Neural progenitor cell (in vitro differentiated cells): ENCODE data around the gene NCKAP5. TPM values are rescaled to one million over a fixed set of nuclear protein-coding genes. Genes with fewer than 3 reads are reported as not detected.

Experiments
- DNase-seq: peaks from one replicate; pipeline ENCODE4 v3.0.0-alpha.2; 2016; ENCODE audit warnings: low spot score
- H2AFZ ChIP-seq: fragments of 200-600 bp; sonication (generic); replicated peaks from 2 replicates; pipeline ENCODE4 v1.6.1; 2016; ENCODE audit warnings: antibody characterized with exemption
- H3F3A ChIP-seq: fragments of 200-600 bp; sonication (generic); 2 replicates; pipeline ENCODE4 v1.6.1; 2016; ENCODE audit warnings: antibody characterized with exemption, low read depth
- H3K27ac ChIP-seq: fragments of 200-600 bp; sonication (generic); 2 replicates; pipeline ENCODE4 v1.5.1; 2016; ENCODE audit warnings: mild to moderate bottlenecking
- H3K27me3 ChIP-seq: fragments of 200-600 bp; sonication (generic); 2 replicates; pipeline ENCODE4 v1.6.1; 2016; ENCODE audit warnings: mild to moderate bottlenecking, moderate library complexity
- H3K36me3 ChIP-seq: fragments of 200-600 bp; sonication (generic); 2 replicates; pipeline ENCODE4 v1.5.1; 2016
- H3K4me1 ChIP-seq: fragments of 200-600 bp; sonication (generic); 2 replicates; pipeline ENCODE4 v1.6.1; 2016; ENCODE audit warnings: mixed run types
- H3K4me2 ChIP-seq: fragments of 200-600 bp; sonication (generic); 2 replicates; pipeline ENCODE4 v1.6.1; 2016
- H3K4me3 ChIP-seq: fragments of 200-600 bp; sonication (generic); 2 replicates; pipeline ENCODE4 v1.5.1; 2016
- H3K79me2 ChIP-seq: fragments of 200-600 bp; sonication (generic); 2 replicates; pipeline ENCODE4 v1.6.1; 2016; ENCODE audit warnings: low read depth
- H3K9ac ChIP-seq: fragments of 200-600 bp; sonication (generic); 2 replicates; pipeline ENCODE4 v1.6.1; 2016
- H3K9me3 ChIP-seq: fragments of 200-600 bp; sonication (generic); 2 replicates; pipeline ENCODE4 v1.5.1; 2016; ENCODE audit warnings: low read depth
- H4K20me1 ChIP-seq: fragments of 200-600 bp; sonication (generic); 2 replicates; pipeline ENCODE4 v1.6.1; 2016; ENCODE audit warnings: low read depth
- H3K27ac Mint-ChIP-seq: 3 replicates; pipeline ENCODE4 v1.8.0; 2021; ENCODE audit warnings: mixed read lengths
- H3K27me3 Mint-ChIP-seq: 2 replicates; pipeline ENCODE4 v1.8.0; 2022; ENCODE audit warnings: low read depth, mild to moderate bottlenecking, inconsistent platforms, moderate library complexity, mixed read lengths; ENCODE audit not compliant: insufficient read depth
- H3K36me3 Mint-ChIP-seq: 3 replicates; pipeline ENCODE4 v1.8.0; 2021; ENCODE audit warnings: mixed read lengths
- H3K4me1 Mint-ChIP-seq: 3 replicates; pipeline ENCODE4 v1.8.0; 2021; ENCODE audit warnings: mixed read lengths
- H3K4me3 Mint-ChIP-seq: 3 replicates; pipeline ENCODE4 v1.8.0; 2021; ENCODE audit warnings: mild to moderate bottlenecking, moderate library complexity, mixed read lengths
- H3K9me3 Mint-ChIP-seq: 3 replicates; pipeline ENCODE4 v1.8.0; 2020; ENCODE audit warnings: mixed read lengths
- EZH2 ChIP-seq: fragments of 200-600 bp; sonication (generic); IDR thresholded peaks from 2 replicates; pipeline ENCODE4 v1.6.1; 2017; ENCODE audit warnings: antibody characterized with exemption, mild to moderate bottlenecking, moderate library complexity
- EZH2phosphoT487 ChIP-seq: fragments of 200-600 bp; sonication (generic); IDR thresholded peaks from 2 replicates; pipeline ENCODE4 v1.6.1; 2017; ENCODE audit warnings: antibody characterized with exemption
- total RNA-seq: library from RNA; depleted of rRNA; stranded (reverse); fragments of >200 nt; gene quantifications from 2 replicates; pipeline ENCODE4 v1.2.3, GENCODE V29; 2015; ENCODE audit warnings: low replicate concordance
- TF ChIP-seq, protein P1 (sequence below): fragments of 200-600 bp; sonication (generic); IDR thresholded peaks from 2 replicates; pipeline ENCODE4 v1.5.1; 2017; ENCODE audit warnings: antibody characterized with exemption, mild to moderate bottlenecking

Gene NCKAP5
- total RNA-seq, 1 donor from 2014 or later = 0.47 TPM

DNA sequence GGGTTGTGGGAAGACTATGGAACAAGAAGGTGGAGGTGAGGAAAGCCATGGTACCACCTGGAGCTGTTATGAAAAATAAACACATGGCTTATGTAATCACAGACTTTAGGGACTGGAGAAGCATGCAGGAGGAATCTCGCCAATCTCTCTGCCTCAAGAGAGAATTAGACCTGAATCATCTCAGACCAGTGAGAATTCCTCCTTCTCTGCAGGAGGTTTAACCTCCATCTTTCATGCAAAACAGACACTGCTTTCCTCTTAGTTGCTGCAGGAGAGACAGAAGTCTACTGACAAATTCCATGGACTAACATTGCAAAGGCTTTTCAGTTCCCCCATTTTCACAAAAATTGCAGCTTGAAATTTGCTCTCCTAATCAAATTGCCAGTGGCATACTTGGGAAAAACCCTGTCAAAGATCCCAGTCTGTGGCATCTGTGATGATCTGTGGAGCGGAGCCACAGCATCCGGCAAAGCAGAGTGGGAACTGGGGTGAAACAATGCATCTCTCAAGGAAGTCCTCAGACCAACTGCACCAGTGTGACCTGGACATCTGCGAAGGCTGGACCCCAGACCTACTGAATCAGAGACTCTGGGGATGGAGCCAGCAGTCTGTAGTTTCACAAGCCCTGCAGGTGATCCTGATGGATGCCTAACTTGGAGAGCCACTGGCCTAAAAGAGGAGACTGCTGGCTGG lies 28.6 kb upstream of the NCKAP5 start:
- no peak overlapping the region for H3K9ac ChIP-seq
- no peaks in the 10 kb centered on the region for H4K20me1 ChIP-seq
- Mint-ChIP-seq H3K4me1 (peaks cover 49% of the 10 kb centered on the region), H3K4me3 (no peak overlapping the region), H3K36me3 (no peaks in the 10 kb centered on the region), H3K27ac (peak overlapping the region; percentile 10), H3K27me3 (peaks cover 5% of the 10 kb centered on the region), H3K9me3 (no peaks in the 10 kb centered on the region)
- no peaks in the 10 kb centered on the region for H3K36me3 ChIP-seq
- no peak overlapping the region for H3K4me2 ChIP-seq
- no peak overlapping the region for H3K27ac ChIP-seq
- H2AFZ ChIP-seq = no peak overlapping the region
- TF ChIP-seq, protein P1, sequence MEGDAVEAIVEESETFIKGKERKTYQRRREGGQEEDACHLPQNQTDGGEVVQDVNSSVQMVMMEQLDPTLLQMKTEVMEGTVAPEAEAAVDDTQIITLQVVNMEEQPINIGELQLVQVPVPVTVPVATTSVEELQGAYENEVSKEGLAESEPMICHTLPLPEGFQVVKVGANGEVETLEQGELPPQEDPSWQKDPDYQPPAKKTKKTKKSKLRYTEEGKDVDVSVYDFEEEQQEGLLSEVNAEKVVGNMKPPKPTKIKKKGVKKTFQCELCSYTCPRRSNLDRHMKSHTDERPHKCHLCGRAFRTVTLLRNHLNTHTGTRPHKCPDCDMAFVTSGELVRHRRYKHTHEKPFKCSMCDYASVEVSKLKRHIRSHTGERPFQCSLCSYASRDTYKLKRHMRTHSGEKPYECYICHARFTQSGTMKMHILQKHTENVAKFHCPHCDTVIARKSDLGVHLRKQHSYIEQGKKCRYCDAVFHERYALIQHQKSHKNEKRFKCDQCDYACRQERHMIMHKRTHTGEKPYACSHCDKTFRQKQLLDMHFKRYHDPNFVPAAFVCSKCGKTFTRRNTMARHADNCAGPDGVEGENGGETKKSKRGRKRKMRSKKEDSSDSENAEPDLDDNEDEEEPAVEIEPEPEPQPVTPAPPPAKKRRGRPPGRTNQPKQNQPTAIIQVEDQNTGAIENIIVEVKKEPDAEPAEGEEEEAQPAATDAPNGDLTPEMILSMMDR = no peak
- TF ChIP-seq EZH2 = no peak
- TF ChIP-seq EZH2phosphoT487 = no peak
- H3F3A ChIP-seq = peaks cover 12% of the 10 kb centered on the region
- peaks cover 15% of the 10 kb centered on the region for H3K4me1 ChIP-seq
- DNase-seq = no peak
- H3K27me3 ChIP-seq = no peaks in the 10 kb centered on the region
- H3K9me3 ChIP-seq = no peaks in the 10 kb centered on the region
- H3K4me3 ChIP-seq = no peak overlapping the region
- H3K79me2 ChIP-seq = no peaks in the 10 kb centered on the region

DNA sequence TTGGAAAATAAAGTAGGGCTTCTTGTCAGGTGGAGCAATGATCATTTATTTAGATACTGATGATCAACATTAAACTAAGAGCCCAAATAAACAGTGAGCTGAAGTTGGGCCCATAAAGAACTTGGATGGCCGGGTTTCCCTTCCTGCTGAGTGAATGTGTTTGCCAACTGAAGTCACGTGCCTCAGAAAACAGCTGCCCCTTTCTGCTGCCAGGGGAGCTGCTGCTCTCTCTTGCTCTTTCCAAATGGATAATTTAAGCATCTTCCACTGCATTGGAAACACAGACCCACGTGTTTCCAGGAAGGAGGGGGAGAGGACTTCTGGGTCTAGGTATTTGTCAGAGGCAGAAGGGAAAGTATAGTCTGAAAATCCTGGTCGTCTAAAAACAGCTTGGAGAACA lies 22.9 kb upstream of the NCKAP5 start:
- Histone ChIP-seq H3K79me2 (no peaks in the 10 kb centered on the region), H3F3A (no peaks in the 10 kb centered on the region), H3K9ac (no peak overlapping the region), H4K20me1 (no peaks in the 10 kb centered on the region), H3K4me3 (no peak overlapping the region), H3K27me3 (no peaks in the 10 kb centered on the region), H3K4me2 (no peak overlapping the region), H3K9me3 (no peaks in the 10 kb centered on the region), H2AFZ (no peak overlapping the region), H3K36me3 (no peaks in the 10 kb centered on the region), H3K4me1 (no peaks in the 10 kb centered on the region), H3K27ac (no peak overlapping the region)
- peak overlapping the region; percentile 30 for H3K27ac Mint-ChIP-seq
- DNase-seq = no peak
- H3K4me1 Mint-ChIP-seq = peaks cover 17% of the 10 kb centered on the region
- H3K4me3 Mint-ChIP-seq = no peak overlapping the region
- H3K9me3 Mint-ChIP-seq = no peaks in the 10 kb centered on the region
- no peaks in the 10 kb centered on the region for H3K36me3 Mint-ChIP-seq
- TF ChIP-seq EZH2phosphoT487 (no peak), EZH2 (no peak)
- TF ChIP-seq, protein P1 = no peak
- H3K27me3 Mint-ChIP-seq = peaks cover under 1% of the 10 kb centered on the region

DNA sequence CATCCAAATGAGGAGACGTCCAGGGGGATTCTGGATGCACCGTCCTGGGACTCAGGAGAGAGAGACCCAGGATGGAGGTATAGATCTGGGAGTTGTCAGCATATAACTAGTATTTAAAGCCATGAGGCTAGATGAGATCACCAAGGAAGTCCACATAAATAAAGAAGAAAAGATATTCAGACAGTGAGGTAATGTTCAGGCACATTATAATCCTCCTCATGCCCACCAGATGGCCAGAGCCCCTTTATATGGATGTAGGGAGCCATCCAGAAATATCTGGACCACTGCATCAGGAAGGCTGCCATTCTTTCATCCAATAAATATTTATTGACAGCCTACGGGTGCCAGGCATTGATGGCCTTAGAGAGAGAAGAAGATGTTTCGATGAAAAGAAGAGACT lies 21.2 kb upstream of the NCKAP5 start:
- Mint-ChIP-seq H3K4me1 (peaks cover 16% of the 10 kb centered on the region), H3K4me3 (no peak overlapping the region), H3K27me3 (no peaks in the 10 kb centered on the region), H3K27ac (peak overlapping the region; percentile 2), H3K9me3 (no peaks in the 10 kb centered on the region), H3K36me3 (no peaks in the 10 kb centered on the region)
- no peaks in the 10 kb centered on the region for H3K4me1 ChIP-seq
- no peaks in the 10 kb centered on the region for H3K9me3 ChIP-seq
- TF ChIP-seq, protein P1 = no peak
- TF ChIP-seq EZH2 (no peak), EZH2phosphoT487 (no peak)
- no peaks in the 10 kb centered on the region for H3F3A ChIP-seq
- H3K79me2 ChIP-seq = no peaks in the 10 kb centered on the region
- no peak for DNase-seq
- H3K9ac ChIP-seq = no peak overlapping the region
- no peaks in the 10 kb centered on the region for H4K20me1 ChIP-seq
- H3K4me3 ChIP-seq = no peak overlapping the region
- no peaks in the 10 kb centered on the region for H3K36me3 ChIP-seq
- no peak overlapping the region for H3K4me2 ChIP-seq
- H2AFZ ChIP-seq = no peak overlapping the region
- no peaks in the 10 kb centered on the region for H3K27me3 ChIP-seq
- no peak overlapping the region for H3K27ac ChIP-seq
